CD4-positive, alpha-beta T cell treated with Interleukin-15 for 1 hour (primary cell): ENCODE results near the gene KDM1B.
A peak's percentile ranks its signal among the peaks of the same experiment; 100 is the strongest.
"Not testable (repeated sequence)": the region's sequence is repeated elsewhere in the genome, so short reads cannot be mapped to it uniquely, and the experiment has no call there.

Experiments used
- DNase-seq: peaks from one replicate; pipeline ENCODE4 v3.0.0-alpha.2; 2020

KDM1B gene

GRCh38 chr6:18151391-18151790 lies 3.8 kb upstream of the KDM1B start:
- not testable (repeated sequence) for DNase-seq

DNA sequence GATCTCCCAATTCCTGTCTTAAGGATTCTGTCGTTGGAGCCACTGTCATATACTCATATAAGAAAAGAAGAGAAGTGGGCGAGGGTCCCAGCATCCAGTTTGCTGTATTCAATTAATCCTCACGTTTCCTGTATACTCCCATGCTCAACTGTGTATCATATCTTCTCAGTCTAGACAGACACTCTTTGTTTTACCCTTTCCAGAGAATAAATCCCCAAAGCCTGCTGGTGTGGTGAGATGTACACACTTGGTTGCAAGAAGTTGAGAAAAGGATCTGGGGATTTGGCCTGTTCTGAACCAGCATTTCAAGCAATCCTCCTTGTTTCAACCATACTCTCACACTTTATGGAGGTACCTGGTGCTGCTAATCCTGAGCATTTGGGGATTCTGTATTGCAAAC lies 3.4 kb upstream of the KDM1B start:
- DNase-seq: no peak

DNA sequence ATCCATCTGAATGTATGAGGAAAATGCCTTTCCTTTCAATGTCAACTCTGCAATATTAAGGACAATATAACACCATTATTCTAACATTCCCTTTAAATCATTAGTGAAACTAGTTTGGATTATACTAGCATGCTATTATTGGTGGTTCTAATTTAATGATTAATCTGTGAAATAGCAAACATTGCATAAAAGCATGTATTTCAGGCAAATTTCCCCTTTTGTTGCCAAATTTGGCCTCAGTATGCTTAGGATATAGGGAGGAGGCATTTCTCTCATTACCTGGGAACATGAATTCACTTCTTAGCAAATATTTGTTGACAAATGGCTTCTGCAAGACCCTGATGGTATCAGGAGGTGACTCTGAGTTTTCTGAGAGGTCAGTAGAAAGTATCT lies 1.9 kb upstream of the KDM1B start:
- DNase-seq: no peak

DNA sequence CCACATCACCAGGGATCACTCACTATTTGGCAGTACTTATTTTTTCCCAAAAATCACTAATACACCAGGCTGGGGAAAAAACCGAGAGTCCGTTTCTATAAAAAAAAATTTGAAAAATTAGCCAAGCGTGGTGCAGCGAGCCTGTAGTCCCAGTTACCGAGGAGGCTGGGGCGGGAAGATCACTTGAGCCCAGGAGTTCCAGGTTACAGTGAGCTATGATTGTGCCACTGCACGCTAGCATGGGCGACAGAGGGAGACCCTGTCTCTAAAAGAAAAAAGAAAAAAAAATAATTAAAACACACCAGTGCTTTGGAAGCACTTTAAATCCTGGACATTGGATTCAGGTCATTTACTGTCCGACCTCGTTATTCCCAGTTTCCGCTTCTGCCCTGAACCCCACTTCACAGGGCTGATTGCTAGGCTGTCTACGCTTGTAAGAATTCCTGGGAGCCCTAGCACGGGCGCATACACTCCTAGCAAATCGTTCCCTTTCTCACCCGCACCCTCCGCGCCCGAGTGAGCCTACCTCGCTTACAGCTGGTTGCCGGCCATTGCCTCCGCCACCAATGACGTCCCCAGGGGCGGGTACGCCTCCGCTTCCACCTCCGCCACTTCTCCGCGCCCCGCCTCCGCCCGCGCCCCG lies 594 bp upstream of the KDM1B start, which contains the start of gene TPMT:
TSS of gene TPMT (minus strand) at position 571 of the 643 bp plus-strand sequence. CDS start 5,950 bp downstream, outside the sequence.
- no peak for DNase-seq

- DNase-seq: peak; percentile 74
Observed at GRCh38 chr6:18155864-18156421, 721 bp downstream of the KDM1B start.

- DNase-seq: no peak
Observed at GRCh38 chr6:18160911-18161310, 5.7 kb downstream of the KDM1B start.

- DNase-seq: no peak
Observed at GRCh38 chr6:18161431-18161830, 6.2 kb downstream of the KDM1B start.

DNA sequence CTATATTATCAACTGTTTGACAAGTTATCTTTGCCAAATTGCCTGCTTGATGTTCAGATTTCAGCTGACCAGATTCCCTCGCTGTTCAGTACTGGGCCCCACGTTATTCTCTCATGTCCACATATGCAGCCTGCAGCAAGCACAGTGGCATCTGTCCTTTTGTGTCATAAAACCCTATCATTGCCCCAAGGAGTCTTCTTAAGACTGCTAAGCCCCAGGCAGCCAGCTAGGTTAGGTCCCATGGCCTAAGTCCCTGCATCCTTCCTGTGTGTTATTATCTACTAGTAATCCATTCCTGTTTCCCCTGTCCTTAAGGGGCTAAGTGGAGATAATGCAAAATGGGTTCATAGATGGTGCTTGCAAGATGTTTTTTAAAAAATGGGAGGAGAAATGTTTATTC lies 7.2 kb downstream of the KDM1B start:
- DNase-seq: no peak

DNA sequence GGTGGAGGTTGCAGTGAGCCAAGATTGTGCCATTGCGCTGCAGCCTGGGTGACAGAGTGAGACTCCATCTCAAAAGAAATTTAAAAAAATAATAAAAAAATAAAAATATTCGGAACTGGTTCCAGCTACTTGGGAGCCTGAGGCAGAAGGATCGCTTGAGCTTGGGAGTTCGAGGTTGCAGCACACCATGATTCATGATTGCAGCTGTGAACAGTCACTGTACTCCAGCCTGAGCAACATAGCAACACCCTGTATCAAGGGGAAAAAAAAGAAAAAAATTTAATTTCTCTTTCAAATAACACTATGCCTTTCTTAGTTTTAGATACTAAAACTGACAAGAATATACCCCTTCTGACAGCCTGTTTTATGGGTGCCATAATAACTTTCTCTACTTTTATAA lies 10.5 kb downstream of the KDM1B start:
- DNase-seq: no peak

- DNase-seq: no peak
Observed at GRCh38 chr6:18166312-18167036, 11.3 kb downstream of the KDM1B start.

- DNase-seq: no peak
Observed at GRCh38 chr6:18168264-18168663, 13.0 kb downstream of the KDM1B start.

- DNase-seq: no peak
Observed at GRCh38 chr6:18171871-18172270, 16.6 kb downstream of the KDM1B start.

DNA sequence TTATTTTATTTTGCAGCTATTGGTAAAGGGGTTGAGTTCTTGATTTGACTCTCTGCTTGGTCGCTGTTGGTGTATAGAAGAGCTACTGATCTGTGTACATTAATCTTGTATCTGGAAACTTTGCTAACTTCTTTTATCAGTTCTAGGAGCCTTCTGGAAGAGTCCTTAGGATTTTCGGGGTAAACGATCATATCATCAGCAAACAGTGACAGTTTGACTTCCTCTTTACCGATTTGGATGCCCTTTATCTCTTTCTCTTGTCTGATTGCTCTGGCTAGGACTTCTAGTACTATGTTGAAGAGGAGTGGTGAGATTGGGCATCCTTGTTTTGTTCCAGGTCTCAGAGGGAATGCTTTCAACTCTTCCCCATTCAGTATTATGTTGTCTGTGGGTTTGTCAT lies 21.0 kb downstream of the KDM1B start:
- not testable (repeated sequence) for DNase-seq

DNA sequence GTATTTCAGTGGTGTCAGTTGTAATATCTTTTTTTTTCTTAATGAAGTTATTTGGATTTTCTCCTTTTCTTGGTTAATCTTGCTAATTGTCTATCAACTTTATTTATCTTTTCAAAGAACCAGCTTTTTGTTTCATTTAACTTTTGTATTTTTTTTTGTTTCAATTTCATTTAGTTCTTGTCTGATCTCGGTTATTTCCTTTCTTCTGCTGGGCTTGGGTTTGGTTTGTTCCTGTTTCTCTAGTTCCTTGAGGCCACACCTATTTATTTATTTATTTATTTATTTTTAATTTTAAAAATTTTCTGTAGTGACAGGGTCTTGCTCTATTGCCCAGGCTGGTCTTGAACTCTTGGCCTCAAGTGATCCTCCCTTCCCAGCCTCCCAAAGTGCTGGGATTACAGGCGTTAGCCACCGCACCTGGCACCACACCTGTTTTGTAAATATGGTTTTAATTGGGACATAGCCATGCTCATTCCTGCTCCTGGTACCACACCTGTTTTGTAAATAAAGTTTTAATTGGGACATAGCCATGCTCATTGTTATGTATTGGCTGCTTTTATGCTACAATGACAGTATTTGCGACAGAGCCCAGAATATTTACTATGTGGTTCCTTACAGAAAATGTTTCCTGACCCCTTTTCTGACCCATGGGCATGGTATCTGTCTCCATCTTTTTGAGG lies 22.2 kb downstream of the KDM1B start:
- no peak for DNase-seq

GRCh38 chr6:18178960-18179615 lies 23.9 kb downstream of the KDM1B start:
- no peak for DNase-seq

DNA sequence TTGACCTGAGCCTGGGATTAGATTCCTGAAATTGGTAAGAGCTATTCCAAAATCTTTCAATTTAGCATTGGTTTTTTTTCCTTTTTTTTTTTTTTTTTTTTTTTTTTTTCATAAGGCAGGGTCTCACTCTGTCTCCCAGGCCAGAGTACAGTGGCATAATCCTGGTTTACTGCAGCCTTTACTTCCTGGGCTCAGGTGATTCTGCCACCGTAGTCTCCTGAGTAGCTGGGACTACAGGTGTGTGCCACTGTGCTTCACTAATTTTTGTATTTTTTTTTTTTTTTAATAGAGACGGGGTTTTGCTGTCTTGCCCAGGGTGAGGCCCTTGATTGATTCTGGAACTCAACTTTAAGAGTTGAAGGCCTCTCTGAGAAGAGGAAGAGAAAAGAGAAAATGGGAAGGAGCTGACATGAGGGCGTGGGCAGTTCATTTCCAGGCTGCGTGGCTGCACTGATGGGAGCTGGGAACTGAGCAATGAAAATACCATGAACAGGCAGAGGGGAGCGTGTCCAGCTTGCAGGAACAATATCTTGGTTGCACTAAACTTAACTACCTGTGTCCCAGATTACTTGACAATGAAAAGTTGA lies 24.6 kb downstream of the KDM1B start:
- DNase-seq: peak; percentile 17

DNA sequence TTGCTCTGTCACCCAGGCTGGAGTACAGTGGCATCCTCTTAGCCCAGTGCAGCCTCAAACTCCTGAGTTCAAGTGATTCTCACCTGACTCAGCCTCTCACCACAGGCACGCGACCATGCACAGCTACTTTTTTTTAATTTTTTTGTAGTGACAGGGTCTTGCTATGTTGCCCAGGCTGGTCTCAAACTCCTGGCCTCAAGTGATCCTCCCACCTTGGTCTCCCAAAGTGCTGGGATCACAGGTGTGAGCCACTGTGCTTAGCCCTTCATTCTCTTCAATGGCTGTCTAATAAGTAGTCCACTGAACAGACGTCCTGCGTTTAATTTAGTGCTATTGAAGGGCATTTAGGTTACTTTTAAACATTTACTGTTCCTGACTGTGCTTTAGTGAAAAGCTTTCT lies 27.3 kb downstream of the KDM1B start:
- no peak for DNase-seq

DNA sequence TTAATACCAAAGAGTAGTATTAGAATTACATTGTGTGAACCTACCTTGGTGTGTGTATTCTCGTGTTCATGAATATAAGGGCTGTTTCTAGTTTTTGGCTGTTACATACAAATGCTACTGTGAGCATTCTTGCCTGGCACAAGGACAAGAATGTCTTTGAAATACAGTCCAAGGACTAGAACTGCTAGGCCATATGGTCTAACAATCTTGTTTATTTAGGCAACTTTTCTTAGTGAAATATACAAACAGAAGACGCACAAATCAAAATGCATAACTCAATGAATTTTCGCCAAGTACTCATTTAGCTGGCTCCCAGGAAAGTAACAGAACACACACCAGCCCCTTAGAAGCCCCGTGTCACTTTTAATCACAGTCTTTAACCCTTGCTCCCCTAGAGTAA lies 28.5 kb downstream of the KDM1B start:
- DNase-seq: no peak

DNA sequence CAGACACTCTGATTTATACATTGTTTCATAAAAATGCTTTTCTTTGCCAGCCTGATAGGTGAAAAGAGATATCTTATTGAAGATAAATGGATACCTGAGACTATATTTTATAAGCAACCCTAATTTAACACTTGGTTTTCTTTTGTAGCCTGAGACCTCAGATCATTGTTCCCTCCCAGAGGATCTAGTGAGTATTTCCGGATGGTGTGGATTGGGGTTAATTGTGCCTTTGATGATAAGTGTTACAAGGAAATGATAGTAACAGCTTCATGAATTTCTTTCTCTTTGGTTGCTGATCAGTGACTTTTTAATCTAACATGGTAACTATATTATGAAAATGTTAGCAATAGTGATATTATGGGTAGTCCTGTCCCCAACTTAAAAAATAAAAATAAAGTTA lies 30.4 kb downstream of the KDM1B start:
- no peak for DNase-seq

DNA sequence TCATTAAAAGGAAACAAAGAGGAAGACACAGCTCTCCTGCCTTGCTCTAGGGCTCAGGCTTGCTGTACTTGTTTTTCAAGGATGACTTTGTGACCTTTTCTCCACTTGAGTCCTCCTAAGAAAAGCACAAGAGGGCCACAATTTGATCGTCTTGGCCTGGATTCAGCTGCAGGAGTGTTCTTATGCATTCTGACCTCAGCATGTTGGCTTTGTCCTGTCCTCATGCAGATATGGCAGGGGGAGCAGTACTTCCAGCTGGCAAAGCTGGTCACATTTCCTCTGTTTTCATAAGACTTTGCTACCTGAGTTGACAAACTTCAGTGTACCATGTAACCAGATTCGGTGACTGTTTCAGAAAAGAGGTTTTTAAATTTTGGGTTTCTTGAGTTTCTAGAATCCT lies 30.8 kb downstream of the KDM1B start:
- no peak for DNase-seq

GRCh38 chr6:18186540-18187250 lies 31.5 kb downstream of the KDM1B start:
- peak; percentile 24 for DNase-seq

DNA sequence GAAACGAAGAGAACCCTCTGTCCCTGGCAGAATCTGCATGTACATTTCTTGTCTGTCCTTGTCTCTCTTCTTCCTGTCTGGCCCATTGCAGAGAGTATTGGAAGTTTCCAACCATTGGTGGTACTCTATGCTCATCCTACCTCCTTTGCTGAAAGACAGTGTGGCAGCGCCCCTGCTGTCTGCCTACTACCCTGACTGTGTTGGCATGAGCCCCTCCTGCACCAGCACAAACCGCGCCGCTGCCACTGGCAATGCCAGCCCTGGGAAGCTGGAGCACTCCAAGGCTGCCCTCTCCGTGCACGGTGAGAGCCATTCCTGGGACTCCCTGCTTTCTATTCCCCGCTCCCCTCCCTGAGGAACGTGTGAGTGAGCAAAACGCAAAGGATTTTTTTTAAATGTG lies 32.5 kb downstream of the KDM1B start:
- DNase-seq: no peak
